HEK293T (cell line): Measurements from ENCODE around the gene PRKCZ.
A peak's percentile ranks its signal among the peaks of the same experiment; 100 is the strongest.

Experiments used
- BHLHE40 ChIP-seq: fragments of 450-650 bp; IDR thresholded peaks from 2 replicates; pipeline ENCODE4 v1.6.1; 2016; ENCODE audit warnings: mild to moderate bottlenecking, moderate library complexity, borderline replicate concordance
- ELF4 ChIP-seq: fragments of 450-650 bp; IDR thresholded peaks from 2 replicates; pipeline ENCODE4 v1.6.1; 2017; ENCODE audit warnings: antibody characterized with exemption
- FOXK2 ChIP-seq: fragments of 450-650 bp; IDR thresholded peaks from 2 replicates; pipeline ENCODE4 v1.6.1; 2016; ENCODE audit warnings: mild to moderate bottlenecking
- FOXM1 ChIP-seq: fragments of 450-650 bp; IDR thresholded peaks from 2 replicates; pipeline ENCODE4 v1.6.1; 2017; ENCODE audit warnings: mild to moderate bottlenecking, borderline replicate concordance
- HDGF ChIP-seq: fragments of 450-650 bp; IDR thresholded peaks from 2 replicates; pipeline ENCODE4 v1.6.1; 2017; ENCODE audit warnings: antibody characterized with exemption, borderline replicate concordance
- L3MBTL2 ChIP-seq: fragments of 450-650 bp; conservative IDR thresholded peaks from 2 replicates; pipeline ENCODE4 v1.6.1; 2016; ENCODE audit warnings: mild to moderate bottlenecking
- LEF1 ChIP-seq: fragments of 450-650 bp; IDR thresholded peaks from 2 replicates; pipeline ENCODE4 v1.6.1; 2017; ENCODE audit warnings: mild to moderate bottlenecking, borderline replicate concordance
- PKNOX1 ChIP-seq: fragments of 450-650 bp; IDR thresholded peaks from 2 replicates; pipeline ENCODE4 v1.6.1; 2016
- SP1 ChIP-seq: fragments of 450-650 bp; IDR thresholded peaks from 2 replicates; pipeline ENCODE4 v1.6.1; 2017
- ZNF384 ChIP-seq: fragments of 450-650 bp; IDR thresholded peaks from 2 replicates; pipeline ENCODE4 v1.6.1; 2016

GRCh38 chr1:2044510-2045319 lies 5.5 kb upstream of the PRKCZ start:
- no peak for TF ChIP-seq ZNF384
- TF ChIP-seq FOXK2, result no peak
- TF ChIP-seq ELF4, result no peak
- TF ChIP-seq SP1, result no peak
- TF ChIP-seq HDGF, result no peak
- peak; percentile 49; the same call in 1 of the 2 replicates for TF ChIP-seq FOXM1
- TF ChIP-seq BHLHE40, result no peak
- TF ChIP-seq PKNOX1, result no peak
- no peak; the same call in 1 of the 2 replicates for TF ChIP-seq LEF1
- TF ChIP-seq L3MBTL2, result peak; percentile 58
